HG02623 (cell line): ENCODE data around the gene UCK1.
"Not testable (repeated sequence)": the region's sequence is repeated elsewhere in the genome, so short reads cannot be mapped to it uniquely, and the experiment has no call there.

Experiments
- ATAC-seq: cut with Tn5 transposase; IDR thresholded peaks from one replicate; pipeline ENCODE4 v1.9.1; 2021; ENCODE audit warnings: moderate library complexity; ENCODE audit not compliant: unreplicated experiment

UCK1 gene

DNA sequence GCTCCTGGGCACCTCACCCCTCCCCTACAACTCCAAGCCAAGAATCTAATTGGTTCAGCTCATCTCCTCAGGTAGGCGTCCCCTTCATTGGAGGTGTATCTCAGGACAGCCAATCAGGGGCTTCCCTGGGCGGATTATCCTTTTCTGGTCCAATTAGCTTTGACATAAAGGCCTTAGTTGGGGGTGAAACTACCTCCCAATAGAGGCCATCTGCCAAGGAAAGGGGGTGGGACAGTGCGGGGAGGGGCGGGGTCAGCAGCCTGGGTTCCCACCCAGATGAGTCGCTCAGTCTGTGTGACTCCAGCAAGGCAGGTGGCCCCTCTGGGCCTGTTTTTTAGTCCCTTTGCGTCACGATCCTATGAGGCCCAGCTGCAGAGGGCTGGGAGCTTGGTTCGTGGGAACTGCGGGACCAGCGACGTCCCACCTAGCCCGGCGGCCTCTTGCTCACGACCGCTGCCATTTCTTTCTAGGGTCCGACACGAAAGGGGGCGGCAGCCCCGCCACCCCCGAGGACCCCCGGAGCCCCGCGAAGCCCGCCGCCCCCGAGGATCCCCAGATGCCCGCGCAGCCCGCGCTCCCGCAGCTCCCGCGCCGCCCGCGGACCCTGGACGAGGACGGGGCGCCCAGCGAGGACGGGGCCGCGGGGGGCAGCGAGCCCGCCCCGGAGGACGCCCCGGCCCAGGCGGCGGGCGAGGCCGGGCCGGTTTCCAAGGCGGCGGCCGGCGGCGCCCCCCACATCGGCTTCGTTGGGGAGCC lies 23.2 kb upstream of the UCK1 start:
- ATAC-seq: no peak

DNA sequence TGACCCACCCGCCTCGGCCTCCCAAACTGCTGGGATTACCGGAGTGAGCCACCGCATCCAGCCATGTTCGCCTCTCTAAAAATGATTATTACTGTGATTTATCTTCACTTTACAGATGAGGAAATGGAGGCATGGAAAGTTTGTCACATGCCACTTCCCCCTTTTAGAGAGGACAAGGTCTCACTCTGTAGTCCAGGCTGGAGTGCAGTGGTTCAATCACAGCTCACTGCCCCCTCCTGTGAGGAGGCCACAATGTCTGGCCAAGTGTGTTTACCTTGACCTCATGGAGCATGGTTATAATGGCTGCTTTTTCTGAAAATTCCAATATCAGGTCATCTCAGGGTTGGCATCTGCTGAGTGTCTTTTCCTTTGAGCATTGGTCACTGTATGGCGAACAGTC lies 21.0 kb upstream of the UCK1 start:
- no peak for ATAC-seq

DNA sequence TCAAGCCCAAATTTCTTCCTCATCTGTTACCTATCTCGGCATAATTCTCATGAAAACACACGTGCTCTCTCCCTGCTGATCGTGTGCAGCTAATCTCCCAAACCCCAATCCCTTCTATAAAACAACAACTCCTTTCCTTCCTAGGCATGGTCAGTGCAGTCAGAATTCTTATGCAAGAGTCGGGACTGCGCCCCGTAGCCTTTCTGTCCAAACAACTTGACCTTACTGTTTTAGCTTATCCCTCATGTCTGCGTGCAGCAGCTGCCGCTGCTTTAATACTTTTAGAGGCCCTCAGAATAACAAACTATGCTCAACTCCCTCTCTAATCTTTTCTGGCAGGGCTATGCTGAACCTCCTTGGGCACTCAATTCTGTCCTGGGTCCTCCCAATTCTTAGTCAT lies 19.4 kb upstream of the UCK1 start:
- not testable (repeated sequence) for ATAC-seq

DNA sequence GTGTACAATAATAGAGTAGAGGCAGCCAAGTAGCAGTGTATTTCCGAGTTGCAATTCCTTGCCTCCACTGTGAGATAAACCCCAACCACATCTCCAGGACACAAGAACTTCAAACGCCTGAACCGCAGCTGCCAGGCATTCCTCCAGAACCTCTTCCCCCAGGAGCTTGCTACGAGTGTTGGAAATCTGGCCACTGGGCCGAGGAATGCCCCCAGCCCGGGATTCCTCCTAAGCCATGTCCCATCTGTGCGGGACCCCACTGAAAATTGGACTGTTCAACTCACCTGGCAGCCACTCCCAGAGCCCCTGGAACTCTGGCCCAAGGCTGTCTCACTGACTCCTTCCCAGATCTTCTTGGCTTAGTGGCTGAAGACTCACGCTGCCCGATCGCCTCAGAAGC lies 18.1 kb upstream of the UCK1 start:
- ATAC-seq: not testable (repeated sequence)

DNA sequence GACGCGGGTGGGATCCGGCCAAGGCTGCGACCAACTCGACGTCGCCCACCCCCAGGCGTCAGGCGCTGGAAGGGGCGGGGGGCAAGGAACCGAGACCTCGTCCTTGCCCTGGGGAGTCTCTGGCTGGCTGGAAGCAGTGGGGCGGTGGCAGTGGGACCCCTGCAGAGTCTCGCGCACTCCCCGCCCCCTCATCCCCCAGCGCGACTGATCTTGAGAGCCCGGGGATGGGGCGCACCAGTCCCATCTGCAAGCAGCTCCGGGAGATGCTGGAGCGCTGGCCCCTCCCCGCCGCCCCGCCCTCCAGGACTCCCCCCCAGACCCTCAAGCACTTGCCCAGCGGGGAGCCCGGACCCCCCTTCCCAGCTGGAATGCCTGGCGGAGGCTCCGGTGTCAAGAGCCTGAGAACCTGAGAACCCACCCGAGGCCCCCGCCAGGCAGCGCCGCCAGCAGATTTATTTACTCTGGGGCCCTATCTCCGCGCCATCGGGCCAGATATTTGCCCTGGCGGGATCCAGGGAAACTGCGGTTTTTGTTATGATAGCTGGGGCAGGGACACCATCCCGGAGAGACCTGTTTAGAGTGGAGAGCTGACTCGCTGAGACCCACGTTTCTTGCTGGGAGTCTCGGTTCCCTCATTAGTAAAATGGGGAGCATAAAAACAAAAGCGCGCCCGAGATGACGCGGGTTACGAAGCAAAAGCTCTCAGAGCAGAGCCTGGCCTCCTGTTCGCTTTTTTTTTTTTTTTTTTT lies 15.4 kb upstream of the UCK1 start:
- ATAC-seq: no peak

DNA sequence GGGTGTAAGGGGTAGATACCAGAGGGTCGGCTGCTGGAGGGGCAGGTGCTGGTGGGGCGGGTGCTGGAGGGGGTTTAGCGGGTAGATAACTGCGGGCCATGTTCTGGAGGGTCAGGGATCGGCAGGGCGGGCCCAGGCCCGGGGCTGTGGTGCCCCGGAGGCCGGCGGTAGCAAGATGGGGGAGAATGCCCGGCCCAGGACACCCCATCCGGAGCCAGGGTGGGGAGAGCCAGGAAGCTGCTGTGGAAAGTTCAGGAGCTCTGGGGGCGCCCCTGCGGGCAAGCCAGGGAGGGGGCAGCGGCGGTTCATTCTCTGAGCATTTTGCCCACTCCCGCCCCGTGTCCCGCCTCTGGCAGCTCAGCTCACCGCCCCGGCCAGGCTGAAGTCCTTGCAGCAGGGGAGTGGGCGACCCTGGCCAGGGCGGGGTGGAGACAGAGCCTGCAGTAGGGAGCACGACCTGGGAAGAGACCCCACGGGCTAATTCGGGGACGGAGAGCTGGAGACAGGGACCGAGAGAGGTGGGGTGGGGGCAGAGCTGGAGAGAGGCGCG lies 14.8 kb upstream of the UCK1 start:
- ATAC-seq: no peak

DNA sequence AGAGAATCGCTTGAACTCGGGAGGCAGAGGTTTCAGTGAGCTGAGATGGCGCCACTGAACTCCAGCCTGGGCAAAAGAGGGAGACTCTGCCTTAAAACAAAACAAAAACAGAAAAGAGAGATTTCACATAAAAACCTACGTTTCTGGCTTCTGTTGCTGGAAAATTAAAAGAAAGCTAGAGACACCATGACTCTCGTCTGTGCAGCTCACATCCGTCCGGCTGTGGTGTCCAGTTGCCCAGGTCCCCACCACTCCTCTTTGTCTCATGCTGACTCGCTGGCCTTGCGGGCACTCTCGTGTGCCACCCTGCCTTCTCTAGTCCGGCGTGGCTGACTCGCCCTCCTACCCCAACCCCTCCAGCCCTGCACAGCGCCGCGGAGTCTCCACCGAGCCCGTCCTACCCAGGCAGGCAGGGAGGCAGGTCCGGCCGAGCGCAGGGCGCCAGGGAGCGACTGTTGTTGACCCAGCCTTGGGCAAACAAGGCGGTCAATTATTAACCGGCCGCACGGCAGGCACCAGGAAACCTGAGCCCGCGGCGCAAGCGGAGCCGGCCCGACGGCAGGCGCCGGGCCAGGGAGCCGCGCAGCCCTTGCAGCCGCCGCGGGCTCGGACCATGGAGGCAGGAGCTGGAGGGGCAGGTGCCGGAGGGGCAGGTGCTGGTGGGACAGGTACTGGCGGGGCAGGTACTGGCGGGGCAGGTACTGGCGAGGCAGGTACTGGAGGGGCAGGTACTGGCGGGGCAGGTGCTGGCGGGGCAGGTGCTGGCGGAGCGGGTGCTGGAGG lies 14.1 kb upstream of the UCK1 start, which contains the start of gene PRRT1B:
Gene PRRT1B (plus strand): TSS at position 521 of the 783 bp plus-strand sequence. CDS start 93 bp downstream, at position 614.
- ATAC-seq: no peak

DNA sequence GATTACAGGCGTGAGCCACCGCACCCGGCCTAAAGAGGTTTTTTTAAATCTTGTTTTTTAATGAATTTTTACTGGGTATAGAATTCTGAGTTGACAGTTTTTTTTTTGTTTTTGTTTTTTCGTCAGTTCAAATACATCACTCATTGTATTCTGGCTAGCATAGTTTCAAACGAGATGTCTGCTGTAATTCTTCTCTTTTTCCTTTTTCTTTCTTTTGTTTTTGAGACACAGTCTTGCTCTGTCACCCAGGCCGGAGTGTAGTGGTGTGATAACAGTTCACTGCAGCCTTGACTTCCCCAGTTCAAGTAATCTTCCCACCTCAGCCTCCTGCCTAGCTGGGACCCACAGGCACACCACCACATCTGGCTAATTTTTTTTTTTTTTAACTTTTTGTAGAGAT lies 12.1 kb upstream of the UCK1 start:
- no peak for ATAC-seq

DNA sequence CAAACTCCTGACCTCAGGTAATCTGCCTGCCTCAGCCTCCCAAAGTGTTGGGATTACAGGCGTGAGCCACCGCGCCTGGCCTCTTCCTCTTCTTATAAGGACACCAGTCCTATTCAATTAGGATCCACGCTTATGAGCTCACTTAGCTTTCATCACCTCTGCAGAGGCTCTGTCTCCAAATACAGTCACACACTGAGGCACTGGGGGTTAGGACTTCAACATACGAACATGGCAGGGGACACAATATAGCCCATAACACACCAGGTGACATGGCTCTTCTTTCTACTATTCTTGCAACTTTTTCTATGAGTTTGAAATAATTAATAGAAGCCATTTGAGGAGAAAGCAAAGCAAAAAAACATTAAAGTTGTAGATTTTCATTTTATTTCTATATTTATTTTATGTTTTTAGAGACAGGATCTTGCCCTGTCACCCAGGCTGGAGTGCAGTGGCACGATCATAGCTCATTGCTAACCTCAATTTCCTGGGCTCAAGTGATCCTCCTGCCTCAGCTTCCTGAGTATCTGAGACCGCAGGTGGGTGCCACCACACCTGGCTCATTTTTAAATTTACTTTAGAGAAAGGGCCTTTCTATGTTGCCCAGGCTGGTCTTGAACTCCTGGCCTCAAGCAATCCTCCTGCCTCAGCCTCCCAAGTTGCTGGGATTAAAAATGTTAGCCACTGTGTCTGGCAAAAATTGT lies 8.3 kb upstream of the UCK1 start:
- no peak for ATAC-seq

DNA sequence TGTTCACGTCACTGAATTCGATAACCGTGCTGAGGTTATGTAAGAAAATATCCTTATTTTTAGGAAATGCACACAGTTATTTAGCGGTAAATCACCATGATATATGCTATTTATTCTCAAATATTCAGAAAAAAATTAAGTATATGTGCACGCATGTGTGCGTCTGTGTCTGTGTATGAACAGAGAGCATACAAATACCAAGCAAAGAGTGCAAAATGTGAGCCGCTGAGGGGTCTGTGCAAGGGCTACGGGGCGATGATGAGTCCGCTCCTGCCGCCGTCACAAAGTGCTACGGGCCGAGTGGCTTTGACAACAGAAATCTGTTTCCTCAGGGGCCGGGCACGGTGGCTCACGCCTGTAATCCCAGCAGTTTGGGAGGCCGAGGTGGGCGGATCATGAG lies 6.9 kb upstream of the UCK1 start:
- no peak for ATAC-seq

DNA sequence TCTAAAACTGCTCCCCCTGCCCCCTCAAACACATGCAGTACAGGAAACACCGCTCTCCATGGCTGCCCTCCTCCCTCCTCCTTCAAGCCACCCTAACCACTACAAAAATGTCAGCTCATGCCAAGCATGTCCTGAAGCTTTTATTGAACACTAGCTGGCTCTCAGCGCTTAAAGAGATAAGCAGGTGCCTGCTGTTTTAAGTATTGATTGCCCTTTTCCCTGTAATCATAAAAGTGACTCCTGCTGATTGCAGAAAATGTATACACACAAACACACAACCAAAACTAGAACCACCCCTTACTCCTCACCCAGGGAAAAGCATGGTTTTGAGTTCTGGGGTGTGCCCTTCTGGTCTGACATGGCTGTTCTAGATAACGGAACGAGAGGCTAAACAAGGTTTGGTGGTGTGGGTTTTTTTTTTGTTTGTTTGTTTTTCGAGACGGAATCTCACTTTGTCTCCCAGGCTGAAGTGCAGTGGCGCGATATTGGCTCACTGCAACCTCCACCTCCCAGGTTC lies 3.7 kb upstream of the UCK1 start:
- ATAC-seq: no peak

DNA sequence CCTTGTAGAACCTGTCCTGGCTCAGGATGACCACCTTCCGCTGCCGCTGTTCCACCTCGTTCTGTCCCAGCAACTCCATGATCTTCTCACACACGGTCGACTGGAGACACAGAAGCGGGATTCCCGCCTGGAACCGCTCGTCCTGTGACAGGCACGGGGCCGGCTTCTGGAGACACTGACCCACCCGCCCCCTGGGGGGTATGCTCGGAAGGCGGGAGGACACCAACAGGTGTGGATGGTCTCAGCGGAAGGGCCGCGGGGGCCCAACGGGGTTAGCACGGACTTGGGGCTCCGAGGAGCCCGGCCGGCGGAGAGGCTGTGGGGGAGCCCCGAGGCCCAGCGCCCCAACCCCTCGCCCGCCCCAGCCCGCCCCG lies 530 bp downstream of the UCK1 start:
- peak; percentile 19 for ATAC-seq

DNA sequence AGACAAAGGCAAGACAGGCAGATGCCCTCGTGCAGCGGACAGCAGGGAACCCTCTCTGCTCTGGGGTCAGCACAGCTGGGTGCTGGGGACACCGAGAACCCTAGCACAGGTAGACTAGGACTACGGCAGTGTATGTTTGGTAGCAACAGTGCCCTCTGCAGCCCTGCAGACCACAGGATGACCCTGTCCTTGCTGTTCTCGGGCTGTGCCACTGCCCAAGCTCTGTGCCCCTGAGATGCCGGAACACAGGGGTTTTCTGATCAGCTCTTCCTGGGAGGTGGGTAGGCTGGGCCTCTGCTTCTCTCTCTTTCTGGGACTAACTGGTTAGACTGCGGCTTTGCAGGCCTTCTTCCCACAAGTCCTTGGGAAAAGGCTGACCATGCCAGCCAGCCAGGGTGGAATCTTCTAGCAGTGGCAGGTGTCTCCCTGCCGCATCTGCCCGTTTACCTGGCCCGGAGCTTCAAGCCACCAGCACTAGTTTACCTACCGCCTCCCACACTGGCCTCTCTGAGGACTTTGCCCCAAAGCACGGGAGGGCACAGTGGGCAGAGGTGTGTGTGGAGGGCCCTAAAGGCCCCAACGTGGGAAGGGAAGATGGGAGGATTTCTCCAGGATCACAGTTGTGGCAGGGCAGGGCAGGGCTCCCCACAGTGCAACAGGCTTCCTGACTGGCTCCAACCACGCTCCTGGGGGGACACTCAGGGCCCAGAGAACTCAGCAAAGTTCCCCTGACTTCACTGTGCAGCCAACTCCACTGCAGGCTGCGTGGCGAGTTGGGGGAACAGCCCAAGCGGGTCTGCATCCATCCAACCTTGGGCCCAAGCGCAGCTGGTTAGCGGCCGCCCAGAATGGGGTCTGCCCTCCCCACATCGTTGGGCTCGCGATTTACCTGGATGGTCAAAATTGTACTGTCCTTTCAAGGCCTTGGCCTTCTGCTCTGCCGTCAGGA lies 1.2 kb downstream of the UCK1 start:
- no peak for ATAC-seq

DNA sequence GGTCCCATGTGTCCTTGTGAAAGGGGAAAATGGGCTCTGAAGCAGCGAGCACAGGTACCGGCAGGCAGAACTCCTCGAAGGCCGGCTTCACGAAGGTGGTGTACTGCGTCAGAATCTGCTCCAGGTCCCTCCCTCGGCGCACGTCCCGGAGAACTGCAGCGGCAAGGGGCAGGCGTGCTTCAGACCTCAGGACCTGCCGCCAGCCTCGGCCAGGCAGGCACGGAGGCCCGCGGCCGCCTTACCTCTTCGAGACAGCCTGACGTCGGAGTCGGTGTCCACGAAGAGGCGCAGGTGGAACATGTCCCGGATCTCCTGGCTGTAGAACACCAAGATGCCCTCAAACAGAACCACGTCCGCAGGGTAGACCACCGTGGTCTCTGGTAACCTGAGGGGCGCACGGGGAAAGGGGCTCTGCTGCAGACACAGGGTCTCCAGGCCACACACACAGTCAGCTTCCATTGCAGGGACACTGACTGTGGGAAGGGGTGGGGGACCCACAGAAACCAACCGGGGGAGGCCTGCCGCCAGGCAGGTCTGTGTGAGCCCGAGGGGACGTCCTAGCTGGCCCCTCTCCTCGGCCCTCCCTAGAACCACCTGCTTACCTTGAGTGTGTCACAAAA lies 2.1 kb downstream of the UCK1 start:
- ATAC-seq: no peak

DNA sequence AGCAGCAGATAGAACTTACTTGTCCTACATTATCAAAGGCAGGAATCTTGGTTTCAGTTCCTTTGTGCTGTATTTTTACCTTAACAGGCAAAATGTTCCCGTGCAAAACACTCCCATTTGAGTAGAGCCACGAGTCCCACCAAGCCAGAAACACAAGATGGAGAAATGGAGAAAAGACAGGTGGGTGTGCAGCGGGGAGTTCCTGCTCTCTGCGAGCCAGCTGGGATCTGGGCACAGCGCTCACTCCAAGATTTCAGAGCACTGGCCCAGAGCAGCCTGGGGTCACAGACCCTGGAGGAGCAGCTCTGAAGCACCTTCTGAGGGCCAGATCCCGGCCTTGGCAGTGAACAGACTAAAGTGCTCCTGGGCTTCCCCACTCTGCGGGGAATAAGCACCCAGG lies 2.9 kb downstream of the UCK1 start:
- ATAC-seq: no peak

DNA sequence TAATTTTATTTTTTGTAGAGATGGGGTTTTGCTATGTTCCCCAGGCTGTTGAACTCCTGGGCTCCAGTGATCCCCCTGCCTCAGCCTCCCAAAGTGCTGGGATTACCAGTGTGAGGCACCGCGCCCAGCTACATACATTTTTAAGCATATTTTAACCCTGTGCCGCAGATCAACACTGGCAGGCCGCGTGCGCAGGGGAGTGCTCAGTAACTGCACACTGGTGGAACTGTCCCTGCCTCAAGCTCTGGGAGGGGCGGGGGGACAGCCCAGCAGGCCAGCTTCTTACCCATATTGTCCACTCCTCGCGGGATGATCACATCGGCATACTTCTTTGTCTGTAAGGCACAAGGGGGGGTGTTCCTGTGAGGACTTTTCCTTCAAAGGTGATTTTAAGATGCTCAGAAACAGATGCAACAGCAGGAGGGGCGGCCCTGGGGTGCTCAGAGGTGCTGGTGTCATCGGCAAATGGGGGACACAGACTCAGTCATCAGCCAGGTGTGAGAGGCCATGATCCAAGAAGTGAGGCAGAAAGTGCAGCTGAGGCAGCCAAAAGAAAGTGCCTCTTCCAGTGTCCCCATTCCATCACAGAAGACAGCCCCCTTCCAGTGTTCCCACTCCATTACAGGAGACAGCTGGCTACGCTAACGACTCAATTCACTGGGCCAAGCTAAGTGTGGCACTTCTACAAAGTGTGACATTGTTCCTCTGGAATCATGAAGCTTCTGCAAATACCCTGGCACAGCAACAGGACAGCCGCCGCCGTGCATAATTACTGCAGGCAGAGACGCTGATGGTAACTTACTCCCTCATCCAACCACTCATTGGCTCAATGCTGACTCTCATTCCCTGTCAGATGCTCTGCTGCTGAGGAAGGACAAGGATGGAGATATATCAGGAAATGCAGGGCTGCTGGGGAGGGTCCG lies 5.2 kb downstream of the UCK1 start:
- no peak for ATAC-seq

DNA sequence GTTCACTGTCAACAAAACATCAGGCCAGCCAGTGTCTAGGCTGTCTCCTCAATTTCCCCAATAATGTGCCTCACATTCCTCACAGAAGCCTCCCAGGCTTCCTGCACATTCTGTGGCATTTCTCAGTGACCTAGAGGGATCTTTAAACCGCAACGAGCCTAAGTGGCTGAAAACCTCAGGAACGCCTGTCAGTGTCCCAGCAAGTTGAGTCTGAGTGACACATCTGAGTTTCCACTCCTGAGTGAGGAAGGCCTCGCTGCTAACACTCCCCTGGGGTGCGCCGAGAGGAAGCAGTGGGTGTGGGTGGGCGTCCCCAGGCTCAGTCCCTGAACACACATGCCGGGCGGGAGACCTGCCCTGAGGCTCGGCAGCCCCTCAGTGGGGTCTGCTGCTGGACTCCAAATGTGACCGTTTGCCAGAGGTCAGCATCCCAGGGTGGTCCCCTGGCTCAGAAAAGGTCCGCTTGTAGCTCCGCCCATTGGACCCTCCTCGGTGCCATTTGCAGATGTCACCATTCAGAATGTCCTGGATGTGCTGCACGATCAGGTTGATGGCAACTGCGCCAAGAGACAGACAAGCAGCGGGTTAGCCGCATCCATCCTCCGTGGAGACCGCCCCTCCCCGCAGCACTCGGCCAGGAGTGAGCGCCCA lies 6.3 kb downstream of the UCK1 start:
- no peak for ATAC-seq
